ENCODE data around the gene MMP13.
"Not testable (repeated sequence)": the region's sequence is repeated elsewhere in the genome, so short reads cannot be mapped to it uniquely, and the experiment has no call there.

Gene MMP13

GRCh38 chr11:102973698-102974097 is 18.2 kb upstream of the MMP13 start:
- not testable (repeated sequence) for H3K27ac ChIP-seq (ENCODE audit: low read depth, low read length, severe bottlenecking); H3K9me3 ChIP-seq (ENCODE audit: control insufficient read depth, low read length); H3K4me1 ChIP-seq (ENCODE audit: control insufficient read depth, insufficient read depth, low read length, poor library complexity, severe bottlenecking); H3K4me3 ChIP-seq (ENCODE audit: extremely low read depth, insufficient read depth, low read length, poor library complexity, severe bottlenecking); H3K36me3 ChIP-seq (ENCODE audit: control insufficient read depth, insufficient read depth, low read length)
- WGBS, 2 experiments (ENCODE audit: insufficient coverage in 2 of 2) = 60% methylated on average over 1 of the region's 2 CpGs; no CpG with 5 or more reads in 1 of the 2 experiments

- no peaks in the 10 kb centered on the region for H3K9me3 ChIP-seq (ENCODE audit: control insufficient read depth, low read length)
- peaks cover 3% of the 10 kb centered on the region for H3K4me1 ChIP-seq (ENCODE audit: control insufficient read depth, insufficient read depth, low read length, poor library complexity, severe bottlenecking)
- WGBS, 2 experiments (ENCODE audit: insufficient coverage in 2 of 2) = 71% methylated on average over 1 of the region's 1 CpG; no CpG with 5 or more reads in 1 of the 2 experiments
- H3K4me3 ChIP-seq (ENCODE audit: extremely low read depth, insufficient read depth, low read length, poor library complexity, severe bottlenecking) = no peak overlapping the region
- H3K27ac ChIP-seq (ENCODE audit: low read depth, low read length, severe bottlenecking) = no peak overlapping the region
- H3K36me3 ChIP-seq (ENCODE audit: control insufficient read depth, insufficient read depth, low read length) = no peaks in the 10 kb centered on the region
Observed at GRCh38 chr11:102972853-102973252, 17.3 kb upstream of the MMP13 start.

- peaks cover 3% of the 10 kb centered on the region for H3K4me1 ChIP-seq (ENCODE audit: control insufficient read depth, insufficient read depth, low read length, poor library complexity, severe bottlenecking)
- H3K27ac ChIP-seq (ENCODE audit: low read depth, low read length, severe bottlenecking) = no peak overlapping the region
- H3K4me3 ChIP-seq (ENCODE audit: extremely low read depth, insufficient read depth, low read length, poor library complexity, severe bottlenecking) = no peak overlapping the region
- H3K36me3 ChIP-seq (ENCODE audit: control insufficient read depth, insufficient read depth, low read length) = no peaks in the 10 kb centered on the region
- H3K9me3 ChIP-seq (ENCODE audit: control insufficient read depth, low read length) = no peaks in the 10 kb centered on the region
Observed at GRCh38 chr11:102971766-102972165, 16.2 kb upstream of the MMP13 start.

GRCh38 chr11:102967497-102967896 is 12.0 kb upstream of the MMP13 start:
- H3K4me3 ChIP-seq (ENCODE audit: extremely low read depth, insufficient read depth, low read length, poor library complexity, severe bottlenecking) = no peak overlapping the region
- no peaks in the 10 kb centered on the region for H3K9me3 ChIP-seq (ENCODE audit: control insufficient read depth, low read length)
- peaks cover 3% of the 10 kb centered on the region for H3K4me1 ChIP-seq (ENCODE audit: control insufficient read depth, insufficient read depth, low read length, poor library complexity, severe bottlenecking)
- H3K27ac ChIP-seq (ENCODE audit: low read depth, low read length, severe bottlenecking) = no peak overlapping the region
- H3K36me3 ChIP-seq (ENCODE audit: control insufficient read depth, insufficient read depth, low read length) = no peaks in the 10 kb centered on the region
- WGBS, 2 experiments (ENCODE audit: insufficient coverage in 2 of 2) = no CpG with 5 or more reads among the region's 1 CpG

GRCh38 chr11:102966011-102966410 is 10.5 kb upstream of the MMP13 start:
- H3K4me1 ChIP-seq (ENCODE audit: control insufficient read depth, insufficient read depth, low read length, poor library complexity, severe bottlenecking) = peaks cover 3% of the 10 kb centered on the region
- H3K27ac ChIP-seq (ENCODE audit: low read depth, low read length, severe bottlenecking) = no peak overlapping the region
- no peak overlapping the region for H3K4me3 ChIP-seq (ENCODE audit: extremely low read depth, insufficient read depth, low read length, poor library complexity, severe bottlenecking)
- no peaks in the 10 kb centered on the region for H3K9me3 ChIP-seq (ENCODE audit: control insufficient read depth, low read length)
- H3K36me3 ChIP-seq (ENCODE audit: control insufficient read depth, insufficient read depth, low read length) = no peaks in the 10 kb centered on the region

- Histone ChIP-seq H3K36me3 (ENCODE audit: control insufficient read depth, insufficient read depth, low read length) (no peaks in the 10 kb centered on the region), H3K27ac (ENCODE audit: low read depth, low read length, severe bottlenecking) (no peak overlapping the region), H3K9me3 (ENCODE audit: control insufficient read depth, low read length) (no peaks in the 10 kb centered on the region), H3K4me3 (ENCODE audit: extremely low read depth, insufficient read depth, low read length, poor library complexity, severe bottlenecking) (no peak overlapping the region), H3K4me1 (ENCODE audit: control insufficient read depth, insufficient read depth, low read length, poor library complexity, severe bottlenecking) (no peaks in the 10 kb centered on the region)
- 93 to 97% methylated on average over 6 to 7 of the region's 14 CpGs for WGBS, 2 experiments (ENCODE audit: insufficient coverage in 2 of 2)
Observed at GRCh38 chr11:102964867-102965266, 9.3 kb upstream of the MMP13 start.

GRCh38 chr11:102957953-102958352 is 2.4 kb upstream of the MMP13 start:
- Histone ChIP-seq H3K9me3 (ENCODE audit: control insufficient read depth, low read length) (no peaks in the 10 kb centered on the region), H3K4me1 (ENCODE audit: control insufficient read depth, insufficient read depth, low read length, poor library complexity, severe bottlenecking) (no peaks in the 10 kb centered on the region), H3K4me3 (ENCODE audit: extremely low read depth, insufficient read depth, low read length, poor library complexity, severe bottlenecking) (no peak overlapping the region), H3K27ac (ENCODE audit: low read depth, low read length, severe bottlenecking) (no peak overlapping the region), H3K36me3 (ENCODE audit: control insufficient read depth, insufficient read depth, low read length) (no peaks in the 10 kb centered on the region)
- WGBS, 2 experiments (ENCODE audit: insufficient coverage in 2 of 2) = 100% methylated on average over 1 of the region's 2 CpGs

- Histone ChIP-seq H3K4me1 (ENCODE audit: control insufficient read depth, insufficient read depth, low read length, poor library complexity, severe bottlenecking) (no peaks in the 10 kb centered on the region), H3K9me3 (ENCODE audit: control insufficient read depth, low read length) (no peaks in the 10 kb centered on the region), H3K4me3 (ENCODE audit: extremely low read depth, insufficient read depth, low read length, poor library complexity, severe bottlenecking) (no peak overlapping the region), H3K27ac (ENCODE audit: low read depth, low read length, severe bottlenecking) (no peak overlapping the region), H3K36me3 (ENCODE audit: control insufficient read depth, insufficient read depth, low read length) (no peaks in the 10 kb centered on the region)
- no CpG with 5 or more reads among the region's 2 CpGs for WGBS, 2 experiments (ENCODE audit: insufficient coverage in 2 of 2)
Observed at GRCh38 chr11:102950622-102951081, 4.9 kb downstream of the MMP13 start.

GRCh38 chr11:102946237-102946636 is 9.3 kb downstream of the MMP13 start:
- Histone ChIP-seq H3K9me3 (ENCODE audit: control insufficient read depth, low read length) (no peaks in the 10 kb centered on the region), H3K4me3 (ENCODE audit: extremely low read depth, insufficient read depth, low read length, poor library complexity, severe bottlenecking) (no peak overlapping the region), H3K27ac (ENCODE audit: low read depth, low read length, severe bottlenecking) (no peak overlapping the region), H3K4me1 (ENCODE audit: control insufficient read depth, insufficient read depth, low read length, poor library complexity, severe bottlenecking) (no peaks in the 10 kb centered on the region), H3K36me3 (ENCODE audit: control insufficient read depth, insufficient read depth, low read length) (no peaks in the 10 kb centered on the region)
- 78 to 84% methylated on average over 3 of the region's 3 CpGs for WGBS, 2 experiments (ENCODE audit: insufficient coverage in 2 of 2)

GRCh38 chr11:102940714-102941588 is 14.6 kb downstream of the MMP13 start:
- 12 to 20% methylated on average over 5 to 8 of the region's 10 CpGs for WGBS, 2 experiments (ENCODE audit: insufficient coverage in 2 of 2)
- Histone ChIP-seq H3K4me3 (ENCODE audit: extremely low read depth, insufficient read depth, low read length, poor library complexity, severe bottlenecking) (no peak overlapping the region), H3K4me1 (ENCODE audit: control insufficient read depth, insufficient read depth, low read length, poor library complexity, severe bottlenecking) (no peaks in the 10 kb centered on the region), H3K9me3 (ENCODE audit: control insufficient read depth, low read length) (no peaks in the 10 kb centered on the region), H3K36me3 (ENCODE audit: control insufficient read depth, insufficient read depth, low read length) (no peaks in the 10 kb centered on the region), H3K27ac (ENCODE audit: low read depth, low read length, severe bottlenecking) (no peak overlapping the region)

GRCh38 chr11:102936864-102937509 is 18.5 kb downstream of the MMP13 start:
- 93% methylated on average over 2 of the region's 6 CpGs; no CpG with 5 or more reads in 1 of the 2 experiments for WGBS, 2 experiments (ENCODE audit: insufficient coverage in 2 of 2)
- no peak overlapping the region for H3K27ac ChIP-seq (ENCODE audit: low read depth, low read length, severe bottlenecking)
- no peaks in the 10 kb centered on the region for H3K36me3 ChIP-seq (ENCODE audit: control insufficient read depth, insufficient read depth, low read length)
- H3K9me3 ChIP-seq (ENCODE audit: control insufficient read depth, low read length) = no peaks in the 10 kb centered on the region
- no peak overlapping the region for H3K4me3 ChIP-seq (ENCODE audit: extremely low read depth, insufficient read depth, low read length, poor library complexity, severe bottlenecking)
- no peaks in the 10 kb centered on the region for H3K4me1 ChIP-seq (ENCODE audit: control insufficient read depth, insufficient read depth, low read length, poor library complexity, severe bottlenecking)
